Ureter (tissue), 1 donor: ENCODE data around the gene IGSF11. TPM values are rescaled to one million over a fixed set of nuclear protein-coding genes. Genes with fewer than 3 reads are reported as not detected.
"Not testable (repeated sequence)": the region's sequence is repeated elsewhere in the genome, so short reads cannot be mapped to it uniquely, and the experiment has no call there.

Experiments used
- DNase-seq: peaks from one replicate; pipeline ENCODE4 v3.0.0-alpha.2; 2020; ENCODE audit warnings: low spot score
- total RNA-seq: library from RNA; stranded (reverse); gene quantifications from one replicate; pipeline ENCODE4 v1.2.4, GENCODE V29; 2023
- donor health status: DM: yes; HTN: yes; CAD: no.

Gene IGSF11
- total RNA-seq, 1 donor from 2014 or later, result 2.0 TPM

- DNase-seq, result no peak
Observed at GRCh38 chr3:118990823-118991560, 43.7 kb downstream of the IGSF11 start.

GRCh38 chr3:118988198-118989130 is 46.2 kb downstream of the IGSF11 start:
- no peak for DNase-seq

GRCh38 chr3:118987477-118987876 is 47.2 kb downstream of the IGSF11 start:
- DNase-seq, result peak; percentile 70

DNA sequence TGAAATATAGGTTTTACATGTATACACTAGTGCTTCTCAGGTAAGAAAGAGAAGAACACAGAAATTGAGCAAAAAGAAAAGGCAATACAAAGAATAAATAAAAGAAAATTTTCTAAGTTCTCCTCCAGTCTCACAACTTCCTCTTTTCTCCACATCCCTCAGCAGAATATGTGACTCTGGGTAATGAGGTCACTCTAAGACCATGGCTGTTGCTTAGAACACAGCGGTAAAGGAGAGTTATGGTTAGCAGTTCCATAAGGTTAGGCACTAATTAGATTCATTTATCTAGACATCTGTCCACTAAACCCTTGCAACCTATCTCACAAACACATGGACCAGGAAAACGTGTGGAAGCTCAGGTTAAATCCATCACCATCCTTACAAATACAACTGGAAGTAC is 47.9 kb downstream of the IGSF11 start:
- no peak for DNase-seq

DNA sequence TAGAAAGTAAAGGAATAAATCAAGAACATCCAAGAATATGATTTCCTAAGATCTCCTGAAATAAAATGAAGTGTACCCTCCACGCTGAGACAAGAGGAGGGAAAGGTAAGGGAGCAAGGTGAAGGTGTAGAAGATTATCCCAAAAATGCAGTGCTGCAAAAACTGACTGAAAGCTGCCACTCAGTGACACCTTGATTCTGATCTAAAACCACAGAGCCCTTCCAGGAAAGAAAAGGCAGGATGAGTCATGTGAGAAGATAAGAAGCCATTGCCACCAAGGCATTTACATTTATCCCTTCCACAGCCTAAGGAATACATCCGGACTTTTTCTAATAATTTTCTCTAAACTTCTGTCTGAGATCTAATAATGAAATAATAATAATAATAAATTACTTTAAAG is 49.9 kb downstream of the IGSF11 start:
- no peak for DNase-seq

- no peak for DNase-seq
Observed at GRCh38 chr3:118981494-118982134, 53.0 kb downstream of the IGSF11 start.

GRCh38 chr3:118980832-118981231 is 53.8 kb downstream of the IGSF11 start:
- DNase-seq, result no peak

DNA sequence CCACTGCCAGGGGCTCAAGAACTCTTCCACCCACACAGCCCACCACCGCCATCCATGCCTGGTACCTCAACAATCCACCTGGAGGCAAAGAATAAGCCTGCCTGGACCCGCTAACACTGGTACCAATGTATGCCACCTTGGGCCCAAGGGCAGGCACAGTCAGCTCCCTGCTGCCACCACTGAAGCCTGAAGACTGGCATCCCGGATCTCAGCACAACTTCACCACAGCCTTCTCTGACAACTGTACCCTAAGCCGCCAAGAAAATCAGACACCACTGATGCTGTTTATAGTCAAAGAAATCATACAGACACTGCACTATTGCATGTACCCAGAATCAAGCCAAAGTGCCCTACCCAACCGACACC is 56.3 kb downstream of the IGSF11 start:
- no peak for DNase-seq

DNA sequence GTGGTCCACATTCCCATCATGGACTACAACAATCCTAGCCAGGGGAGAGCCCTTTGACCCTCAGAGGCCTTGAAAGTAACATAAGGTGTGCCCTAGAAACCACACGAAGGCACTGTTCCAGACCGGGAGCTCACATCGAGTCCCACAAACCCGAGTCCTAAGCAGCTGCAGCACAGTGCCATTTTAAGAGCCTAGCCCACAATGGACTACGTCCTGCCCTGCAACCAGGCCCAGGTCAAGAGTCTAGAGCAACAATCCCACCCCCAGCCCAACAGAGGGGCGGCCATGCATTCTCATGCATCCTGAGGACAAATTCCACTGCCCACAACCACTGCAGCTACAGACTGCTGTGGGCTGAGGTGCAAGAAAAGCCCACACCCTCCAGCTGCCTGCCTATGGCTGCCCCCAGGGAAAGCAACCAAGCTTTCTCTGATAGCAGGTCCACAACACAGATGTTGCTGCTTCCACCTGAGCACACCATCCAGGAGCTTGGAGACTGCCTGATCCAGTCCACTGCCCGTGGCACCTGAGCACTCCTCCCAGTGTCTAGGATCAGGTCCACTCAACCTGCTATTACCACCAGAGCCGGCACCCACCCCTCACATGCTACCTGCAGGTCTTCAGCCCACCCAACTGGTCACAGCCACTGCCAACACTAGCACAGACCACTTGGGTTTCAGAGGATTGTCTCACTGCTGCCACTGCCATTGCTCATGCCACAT is 56.8 kb downstream of the IGSF11 start:
- DNase-seq, result no peak

DNA sequence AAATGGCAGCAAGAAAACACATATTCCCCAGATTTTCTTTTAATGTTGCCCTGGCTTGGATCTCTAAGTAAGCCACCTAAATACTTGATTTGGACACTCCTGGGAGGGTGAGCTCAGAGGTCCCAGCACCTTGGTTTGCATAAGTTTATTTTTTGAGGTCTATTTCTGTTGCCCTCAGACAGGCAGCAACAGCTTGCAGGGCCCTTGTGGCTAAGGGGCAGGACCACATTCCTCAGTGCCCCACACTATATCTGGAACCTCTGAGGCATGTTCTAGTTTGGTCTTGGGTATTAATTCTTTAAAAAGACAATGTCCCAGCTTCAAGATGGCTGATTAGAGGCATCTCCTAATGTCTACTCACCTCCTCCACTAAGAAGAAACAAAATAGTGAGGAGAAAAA is 57.5 kb downstream of the IGSF11 start:
- DNase-seq, result no peak

GRCh38 chr3:118975476-118975875 is 59.2 kb downstream of the IGSF11 start:
- DNase-seq, result not testable (repeated sequence)

DNA sequence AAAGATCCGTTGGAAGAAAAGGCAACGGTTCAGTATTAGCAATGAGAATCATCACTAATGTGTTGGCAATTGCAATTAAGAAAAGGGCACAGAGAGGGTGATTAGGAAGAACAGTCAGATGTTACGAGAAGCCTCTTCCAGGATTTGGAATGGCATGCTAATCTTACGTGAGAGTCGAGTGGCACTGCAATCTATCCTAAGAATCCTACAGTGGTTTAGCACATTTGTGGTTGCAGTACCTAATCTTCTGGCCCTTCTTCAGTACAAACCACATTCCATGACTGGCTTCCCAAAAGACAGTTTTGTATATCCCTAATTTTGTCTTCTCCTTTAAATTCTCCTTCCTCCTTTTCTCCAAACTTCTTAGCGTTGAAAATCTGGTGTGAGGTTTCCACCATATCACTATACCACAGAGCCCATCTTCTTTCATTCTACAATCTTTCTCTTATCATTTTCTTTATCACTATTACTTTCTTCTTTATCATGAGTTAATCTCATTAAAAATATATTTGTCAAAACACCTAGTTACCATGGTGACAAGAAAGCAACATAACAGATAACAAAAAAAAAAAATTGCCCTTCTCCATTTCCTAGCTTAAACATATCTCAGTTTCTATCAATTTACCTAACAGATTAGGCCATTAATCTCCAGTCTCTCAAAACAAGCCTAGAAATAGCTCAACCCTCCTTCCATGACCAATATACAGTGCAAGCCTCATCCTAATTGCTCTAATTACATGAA is 60.1 kb downstream of the IGSF11 start:
- DNase-seq, result no peak

DNA sequence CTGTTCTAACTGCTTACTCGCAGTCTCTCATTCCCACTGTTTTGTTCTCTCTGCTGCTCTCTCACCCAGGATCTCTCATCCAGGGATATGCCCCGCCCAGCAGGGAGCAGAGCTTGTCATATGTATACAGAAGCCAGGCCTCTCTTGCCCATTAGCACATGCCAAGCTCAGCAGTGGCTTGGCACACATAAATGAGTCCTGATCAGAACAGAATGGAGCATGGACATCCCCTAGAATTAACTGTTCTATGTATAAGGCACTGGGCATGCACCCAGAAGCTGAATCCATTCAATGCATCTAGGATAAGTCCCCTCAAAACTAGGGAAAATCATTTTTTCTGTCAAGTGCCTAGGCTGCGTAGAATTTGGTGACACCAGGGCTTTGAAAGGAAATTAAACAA is 61.6 kb downstream of the IGSF11 start:
- no peak for DNase-seq

DNA sequence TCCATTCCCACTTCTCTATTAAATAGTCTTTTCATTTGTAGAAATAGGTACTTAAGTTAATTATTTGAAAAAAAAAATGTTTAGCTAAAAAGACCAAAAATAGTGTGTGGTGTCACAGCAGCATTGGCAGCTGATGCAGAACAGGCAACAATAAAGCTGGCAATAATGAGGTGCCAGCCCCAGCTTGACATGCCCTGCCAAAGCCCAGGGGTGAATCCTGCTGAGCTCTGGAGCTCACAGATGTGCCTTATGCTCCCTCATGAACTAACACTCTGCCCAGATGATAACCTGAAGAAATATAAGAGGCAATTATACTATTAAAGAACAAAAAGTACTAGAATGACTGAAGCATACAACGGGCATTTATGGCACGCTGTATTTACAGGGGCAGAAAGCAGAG is 63.8 kb downstream of the IGSF11 start:
- no peak for DNase-seq

- no peak for DNase-seq
Observed at GRCh38 chr3:118968640-118969039, 66.0 kb downstream of the IGSF11 start.

- no peak for DNase-seq
Observed at GRCh38 chr3:118968111-118968510, 66.5 kb downstream of the IGSF11 start.

DNA sequence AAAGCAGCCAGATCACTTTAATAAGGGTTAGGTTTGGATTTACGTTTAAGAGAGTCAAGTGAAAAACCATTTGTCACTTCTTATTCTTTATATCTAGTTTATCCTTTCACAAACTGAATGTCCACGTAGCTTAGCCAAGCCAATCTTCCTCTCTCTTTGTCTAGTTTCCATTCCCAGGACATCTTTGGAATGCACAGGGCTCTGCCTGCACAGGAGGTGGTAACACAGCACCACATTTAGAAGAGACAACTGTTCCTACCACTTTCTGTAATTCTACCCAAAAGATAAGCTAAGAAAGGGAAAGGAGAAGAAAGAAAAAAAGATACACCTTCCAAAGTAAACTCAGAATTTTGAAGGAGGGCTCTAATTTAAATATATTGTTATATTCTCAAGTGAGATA is 67.9 kb downstream of the IGSF11 start:
- no peak for DNase-seq

DNA sequence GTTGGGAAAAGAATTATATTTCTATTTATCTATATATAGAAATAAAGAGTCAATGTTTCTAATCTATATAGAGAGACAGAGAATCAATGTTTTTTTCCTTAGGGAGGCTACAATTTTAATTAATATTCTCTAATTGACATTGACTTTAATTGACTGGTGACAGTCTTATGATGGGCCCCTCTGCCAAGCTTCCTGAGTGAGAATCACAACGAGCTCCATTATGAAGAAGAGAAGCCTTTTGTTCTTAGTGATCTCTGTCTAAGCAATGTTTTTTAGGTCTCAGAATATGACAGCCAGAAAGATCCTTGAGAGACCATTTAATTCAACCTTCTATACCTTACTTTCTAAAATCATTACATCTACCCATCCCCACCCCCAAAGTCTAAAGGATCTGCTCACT is 70.9 kb downstream of the IGSF11 start:
- DNase-seq, result no peak

DNA sequence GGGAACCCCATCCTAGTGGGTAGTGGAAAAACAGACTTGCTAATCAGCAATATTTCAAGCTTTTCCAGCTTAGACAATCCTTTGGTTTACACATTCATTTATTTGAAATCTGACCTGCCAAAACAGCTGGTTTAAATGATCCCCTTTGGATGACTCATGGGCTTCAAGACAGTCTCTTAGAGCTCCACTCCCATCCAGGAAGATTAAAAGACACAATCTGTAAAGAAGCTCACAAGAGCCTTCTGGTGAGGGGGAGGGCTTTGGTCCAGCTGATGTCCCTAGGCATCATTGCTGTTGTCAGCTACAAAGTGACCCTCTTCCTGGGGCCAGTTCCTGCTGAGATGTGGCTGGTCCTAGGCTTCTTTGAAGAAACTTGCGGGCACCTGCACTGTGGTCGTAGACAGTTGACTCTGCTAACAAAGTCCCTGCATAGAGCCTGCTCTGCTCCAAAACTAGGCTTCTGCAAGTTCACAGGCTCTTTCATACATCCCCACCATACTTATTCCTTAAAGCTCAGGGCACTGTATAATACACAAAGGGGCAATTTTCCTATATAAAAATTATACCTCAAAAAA is 73.7 kb downstream of the IGSF11 start:
- no peak for DNase-seq

DNA sequence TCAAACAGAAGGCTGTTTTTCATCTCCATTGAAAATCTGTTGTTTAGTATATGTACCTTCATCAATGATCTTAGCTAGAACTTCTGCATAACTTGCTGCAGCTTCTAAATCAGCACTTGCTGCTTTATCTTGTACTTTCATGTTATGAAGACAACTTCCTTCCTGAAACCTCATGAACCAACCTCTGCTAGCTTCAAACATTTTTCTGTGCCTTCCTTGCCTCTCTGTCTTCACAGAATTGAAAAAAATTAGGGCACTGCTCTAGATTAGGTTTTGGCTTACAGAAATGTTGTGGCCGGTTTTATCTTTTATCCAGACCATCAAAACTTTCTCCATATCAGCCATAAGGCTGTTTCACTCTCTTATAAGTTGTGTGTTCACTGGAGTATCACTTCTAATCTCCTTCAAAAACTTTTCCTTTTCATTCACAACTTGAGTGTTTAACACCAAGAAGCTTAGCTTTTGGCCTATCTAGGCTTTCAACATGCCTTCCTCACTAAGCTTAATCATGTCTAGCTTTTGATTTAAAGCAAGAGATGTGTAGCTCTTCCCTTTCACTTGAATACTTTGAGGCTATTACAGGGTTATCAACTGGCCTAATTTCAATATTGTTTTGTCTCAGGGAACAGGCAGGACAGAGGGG is 78.6 kb downstream of the IGSF11 start:
- no peak for DNase-seq
